CD4-positive, alpha-beta T cell (primary cell): ENCODE measurements around the gene RAD52. TPM values are rescaled to one million over a fixed set of nuclear protein-coding genes. Genes with fewer than 3 reads are reported as not detected.

ENCODE experiments used
- ATAC-seq: fragments of 200-7000 bp; cut with Tn5 transposase; one replicate; pipeline ENCODE4 v1.10.0; 2022; ENCODE audit warnings: mild to moderate bottlenecking; ENCODE audit not compliant: poor library complexity
- CTCF ChIA-PET: fragments of 350-600 bp; sonication (Branson Sonifier 250); formaldehyde crosslinking; loops from one replicate; lab custom pipeline; 2021; ENCODE audit warnings: antibody characterized with exemption, inconsistent platforms; lab: Charles Lee
- POLR2A ChIA-PET: fragments of 350-600 bp; sonication (Branson Sonifier 250); formaldehyde crosslinking; loops from one replicate; lab custom pipeline; 2021; ENCODE audit warnings: antibody characterized with exemption, inconsistent platforms; lab: Charles Lee
- DNase-seq, 14 experiments: peaks; one replicate each; pipeline ENCODE4 v3.0.0-alpha.2; 2013 to 2020; ENCODE audit warnings: mixed read lengths in 2 of 14
- H3K27ac ChIP-seq, 2 donors: one replicate each; pipeline versions ENCODE4 v1.5.1 to v1.7.0; 2013; ENCODE audit warnings: low read length in 2 of 2, low read depth in 1 of 2, mild to moderate bottlenecking in 1 of 2
- H3K27me3 ChIP-seq, 2 experiments: 1 replicate in 1 of 2; 2 replicates in 1 of 2; pipeline versions ENCODE4 v1.6.1 to v1.7.0; 2013; ENCODE audit warnings: low read length in 2 of 2, control low read depth in 1 of 2, mild to moderate bottlenecking in 1 of 2, moderate library complexity in 1 of 2; ENCODE audit not compliant: insufficient read depth in 2 of 2, control insufficient read depth in 1 of 2
- H3K36me3 ChIP-seq: one replicate; pipeline ENCODE4 v1.6.1; 2013; ENCODE audit warnings: low read length, control low read depth; ENCODE audit not compliant: insufficient read depth
- H3K4me1 ChIP-seq: one replicate; pipeline ENCODE4 v1.6.1; 2013; ENCODE audit warnings: low read length, control low read depth; ENCODE audit not compliant: insufficient read depth
- H3K4me3 ChIP-seq: one replicate; pipeline ENCODE4 v1.5.1; 2013; ENCODE audit warnings: mild to moderate bottlenecking, low read length, moderate library complexity
- H3K9me3 ChIP-seq, 2 experiments: 1 replicate in 1 of 2; 2 replicates in 1 of 2; pipeline versions ENCODE4 v1.6.1 to v1.7.0; 2013; ENCODE audit warnings: low read length in 2 of 2, mild to moderate bottlenecking in 2 of 2, control low read depth in 1 of 2, moderate library complexity in 1 of 2; ENCODE audit not compliant: control insufficient read depth in 1 of 2, insufficient read depth in 1 of 2
- H3K27ac Mint-ChIP-seq: one replicate; pipeline ENCODE4 v1.8.0; 2020; ENCODE audit warnings: mixed read lengths
- H3K27me3 Mint-ChIP-seq: one replicate; pipeline ENCODE4 v1.8.0; 2021; ENCODE audit warnings: mixed read lengths
- H3K36me3 Mint-ChIP-seq: one replicate; pipeline ENCODE4 v1.8.0; 2021; ENCODE audit warnings: low read depth, mixed read lengths
- H3K4me1 Mint-ChIP-seq: one replicate; pipeline ENCODE4 v1.8.0; 2021; ENCODE audit warnings: low read depth, mixed read lengths
- H3K4me3 Mint-ChIP-seq: one replicate; pipeline ENCODE4 v1.8.0; 2020; ENCODE audit warnings: mild to moderate bottlenecking, mixed read lengths
- H3K9me3 Mint-ChIP-seq: one replicate; pipeline ENCODE4 v1.8.0; 2020; ENCODE audit warnings: mixed read lengths
- CTCF ChIP-seq: fragments of 200-600 bp; IDR thresholded peaks from one replicate; pipeline ENCODE4 v1.8.0; 2022; ENCODE audit warnings: antibody characterized with exemption, mild to moderate bottlenecking
- intact Hi-C, 2 experiments: fragments of 100-400 bp; cut with DNase I in 1 of 2; cut with micrococcal nuclease in 1 of 2; formaldehyde crosslinking; loops; one replicate each; pipeline versions ENCODE4 v1.15.1 to v1.9.0; 2023 to 2025; cut with DNase I, micrococcal nuclease
- total RNA-seq, 174 experiments: library from RNA in 2 of 174; stranded (reverse) in 2 of 174; gene quantifications; one replicate each; pipeline ENCODE4 v1.2.3 and lab custom pipeline; 2021 to 2026

The RAD52 gene
- total RNA-seq, 2 experiments from 2014 or later = 7.0 to 8.1 TPM

DNA sequence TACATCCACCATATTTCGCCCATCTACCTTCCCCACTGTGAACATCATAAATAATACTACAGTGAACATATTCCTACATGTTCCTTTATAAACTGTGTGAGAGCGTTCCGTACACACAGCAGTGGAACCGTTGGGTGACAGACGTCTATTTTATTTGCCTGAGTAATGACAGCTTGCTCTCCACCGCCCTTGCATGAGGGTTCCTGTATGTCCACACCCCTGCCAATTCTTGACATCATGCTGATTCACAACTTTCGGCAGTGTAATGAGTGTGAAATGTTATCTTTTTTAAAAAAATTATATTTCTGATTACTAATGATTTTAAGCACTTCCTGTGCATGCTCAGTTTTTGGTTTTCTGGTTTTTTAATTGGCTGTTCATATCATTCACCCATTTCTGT, 4.3 kb upstream of the RAD52 start:
- Histone ChIP-seq H3K9me3 (no peaks in the 10 kb centered on the region), H3K4me3 (no peak overlapping the region), H3K4me1 (peaks cover 10% of the 10 kb centered on the region), H3K27me3 (no peaks in the 10 kb centered on the region), H3K27ac (no peak overlapping the region), H3K36me3 (no peaks in the 10 kb centered on the region)
- H3K9me3 Mint-ChIP-seq = no peaks in the 10 kb centered on the region
- DNase-seq (no peak), ATAC-seq (no peak)
- ChIA-PET CTCF (no interaction called here), POLR2A (no interaction called here)
- no peak overlapping the region for H3K4me3 Mint-ChIP-seq
- H3K4me1 Mint-ChIP-seq = peaks cover 10% of the 10 kb centered on the region
- intact Hi-C loops = loop anchor here in 1 of 2 experiments (10.0 kb wide), 1 partner anchor 499 kb away; the partner anchor contains the start of gene B4GALNT3
- H3K36me3 Mint-ChIP-seq = peaks cover 12% of the 10 kb centered on the region
- H3K27me3 Mint-ChIP-seq = no peaks in the 10 kb centered on the region
- H3K27ac Mint-ChIP-seq = no peak overlapping the region
- TF ChIP-seq CTCF = no peak

DNA sequence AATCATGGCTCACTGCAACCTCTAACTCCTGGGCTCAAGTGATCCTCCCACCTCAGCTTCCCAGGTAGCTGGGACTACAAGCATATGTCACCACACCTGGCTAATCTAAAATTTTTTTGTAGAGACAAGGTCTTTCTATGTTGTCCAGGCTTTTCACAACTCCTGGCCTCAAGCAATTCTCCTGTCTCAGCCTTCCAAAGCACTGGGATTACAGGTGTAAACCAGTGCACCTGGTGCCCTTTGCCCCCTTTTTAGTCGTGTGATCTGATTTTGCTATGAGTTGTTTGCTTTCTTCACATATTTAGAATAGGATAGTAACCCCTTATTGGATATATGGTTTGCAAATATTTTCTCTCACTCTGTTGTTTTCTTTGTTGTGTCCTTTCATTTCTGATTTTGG, 1.7 kb upstream of the RAD52 start:
- DNase-seq = no peak
- CTCF ChIA-PET = no interaction called here
- no peak overlapping the region for H3K27ac ChIP-seq
- no peaks in the 10 kb centered on the region for H3K27me3 ChIP-seq
- H3K4me1 ChIP-seq = peaks cover 24% of the 10 kb centered on the region
- H3K4me3 Mint-ChIP-seq = peak overlapping the region; percentile 69
- no peaks in the 10 kb centered on the region for H3K27me3 Mint-ChIP-seq
- POLR2A ChIA-PET = interaction anchor here (0.8 to 1.2 kb wide), 2 partner anchors 39 to 90 kb away, joined by 3 to 4 read pairs; no protein-coding TSS in a partner anchor
- no peaks in the 10 kb centered on the region for H3K9me3 ChIP-seq
- peaks cover 26% of the 10 kb centered on the region for H3K4me1 Mint-ChIP-seq
- peak overlapping the region; percentile 49 for H3K27ac Mint-ChIP-seq
- H3K36me3 Mint-ChIP-seq = peaks cover 14% of the 10 kb centered on the region
- no peak overlapping the region for H3K4me3 ChIP-seq
- H3K9me3 Mint-ChIP-seq = no peaks in the 10 kb centered on the region
- no peak for ATAC-seq
- intact Hi-C loops = loop anchor here in 1 of 2 experiments (1.0 to 10.0 kb wide), 2 partner anchors 135 to 496 kb away; partner anchors contain the start of gene B4GALNT3
- TF ChIP-seq CTCF = no peak
- H3K36me3 ChIP-seq = no peaks in the 10 kb centered on the region

- DNase-seq (peak in 1 of 14 experiments; percentile 21), ATAC-seq (no peak)
- no peaks in the 10 kb centered on the region for H3K9me3 Mint-ChIP-seq
- no peak for TF ChIP-seq CTCF
- no peaks in the 10 kb centered on the region for H3K27me3 Mint-ChIP-seq
- Histone ChIP-seq H3K9me3 (no peaks in the 10 kb centered on the region), H3K36me3 (peaks cover under 1% of the 10 kb centered on the region), H3K4me1 (peaks cover 30% of the 10 kb centered on the region), H3K27me3 (no peaks in the 10 kb centered on the region), H3K27ac (no peak overlapping the region), H3K4me3 (peak overlapping the region; percentile 75)
- CTCF ChIA-PET = interaction anchor here (1.5 kb wide), 1 partner anchor 378 kb away, joined by 7 read pairs; no protein-coding TSS in a partner anchor
- peak overlapping the region; percentile 73 for H3K27ac Mint-ChIP-seq
- H3K4me3 Mint-ChIP-seq = peak overlapping the region; percentile 98
- H3K4me1 Mint-ChIP-seq = peaks cover 41% of the 10 kb centered on the region
- H3K36me3 Mint-ChIP-seq = peaks cover 35% of the 10 kb centered on the region
- POLR2A ChIA-PET = interaction anchor here (1.1 to 1.9 kb wide), 3 partner anchors 33 to 654 kb away, joined by 3 to 7 read pairs (median 5); no protein-coding TSS in a partner anchor
- intact Hi-C loops = loop anchor here (2.0 to 10.0 kb wide), 9 partner anchors 41 to 644 kb away; partner anchors contain the start of gene FBXL14 (in 2 of the 2)
These were observed 1.3 kb downstream of the RAD52 start for GRCh38 chr12:948238-948637.
